ENCODE measurements around the gene SWT1. TPM values are rescaled to one million over a fixed set of nuclear protein-coding genes. Genes with fewer than 3 reads are reported as not detected.

Gene SWT1
- total RNA-seq, 2 experiments from 2014 or later = 1.8 to 2.5 TPM

GRCh38 chr1:185213091-185213490 is 56.1 kb downstream of the SWT1 start:
- ATAC-seq = no peak
- intact Hi-C loops (cut with micrococcal nuclease) = no loop called here
- no peaks in the 10 kb centered on the region for H3K4me1 Mint-ChIP-seq (ENCODE audit: low read depth)
- no peak overlapping the region for H3K4me3 Mint-ChIP-seq
- H3K27me3 Mint-ChIP-seq = no peaks in the 10 kb centered on the region
- peaks cover 16% of the 10 kb centered on the region for H3K36me3 Mint-ChIP-seq (ENCODE audit: low read depth)
- no peak for TF ChIP-seq CTCF (IDR thresholded peaks at IDR 0.05)
- H3K27ac Mint-ChIP-seq = no peak overlapping the region
- H3K9me3 Mint-ChIP-seq = peaks cover 5% of the 10 kb centered on the region
- ChIA-PET CTCF (interaction anchor here (0.8 kb wide), 1 partner anchor 11 kb away, joined by 3 read pairs; no protein-coding TSS in a partner anchor), POLR2A (no interaction called here)
- no peak for DNase-seq

DNA sequence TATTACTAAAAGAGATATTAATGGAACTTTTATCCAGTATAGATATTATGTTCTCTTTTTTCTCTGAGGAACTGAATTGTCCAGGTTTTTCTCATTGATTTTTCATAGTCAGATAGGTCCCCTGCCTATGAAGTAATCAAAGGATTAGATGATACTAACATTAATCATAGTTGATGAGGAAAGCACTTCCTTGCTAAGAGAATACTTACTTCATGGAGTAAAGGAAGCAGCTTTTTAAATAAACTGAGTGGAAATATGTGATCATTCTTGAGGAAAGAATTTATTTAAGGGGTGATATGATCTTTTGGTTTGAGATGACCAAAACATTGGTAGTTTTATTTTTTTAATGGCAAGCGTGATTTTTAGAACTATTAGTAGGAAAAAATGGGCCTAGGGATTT is 58.9 kb downstream of the SWT1 start:
- Mint-ChIP-seq H3K27ac (no peak overlapping the region), H3K9me3 (no peaks in the 10 kb centered on the region), H3K4me1 (ENCODE audit: low read depth) (no peaks in the 10 kb centered on the region), H3K36me3 (ENCODE audit: low read depth) (peaks cover 2% of the 10 kb centered on the region), H3K27me3 (no peaks in the 10 kb centered on the region), H3K4me3 (no peak overlapping the region)
- intact Hi-C loops (cut with micrococcal nuclease) = no loop called here
- ChIA-PET POLR2A (no interaction called here), CTCF (interaction anchor here (0.8 to 1.6 kb wide), 3 partner anchors 11 to 46 kb away, joined by 3 to 5 read pairs (median 3); no protein-coding TSS in a partner anchor)
- ATAC-seq (no peak), DNase-seq (no peak)
- TF ChIP-seq CTCF (IDR thresholded peaks at IDR 0.05) = no peak

DNA sequence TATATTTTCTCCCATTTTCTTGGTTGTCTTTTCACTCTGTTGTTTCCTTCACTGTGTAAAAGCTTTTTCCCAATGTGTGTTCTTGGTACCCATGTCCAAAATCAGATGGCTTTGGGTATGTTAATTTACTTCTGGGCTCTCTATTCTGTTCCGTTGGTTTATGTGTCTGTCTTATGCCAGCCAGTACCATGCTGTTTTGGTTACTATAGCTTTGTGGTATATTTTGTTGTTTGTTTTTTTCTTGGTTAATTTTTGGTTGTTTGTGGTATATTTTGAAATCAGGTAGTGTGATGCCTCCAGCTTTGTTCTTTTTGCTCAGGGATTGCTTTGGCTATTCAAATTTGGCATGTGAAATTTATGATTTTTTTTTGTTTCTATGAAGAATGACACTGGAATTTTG is 67.2 kb downstream of the SWT1 start:
- H3K27me3 Mint-ChIP-seq = no peaks in the 10 kb centered on the region
- TF ChIP-seq CTCF (IDR thresholded peaks at IDR 0.05) = no peak
- ATAC-seq (no peak), DNase-seq (no peak)
- intact Hi-C loops (cut with micrococcal nuclease) = no loop called here
- CTCF ChIA-PET = interaction anchor here (0.8 to 1.0 kb wide), 2 partner anchors 11 to 336 kb away, joined by 3 read pairs; no protein-coding TSS in a partner anchor
- no peak overlapping the region for H3K27ac Mint-ChIP-seq
- POLR2A ChIA-PET = interaction anchor here (0.6 kb wide), 1 partner anchor 98 kb away, joined by 4 read pairs; no protein-coding TSS in a partner anchor
- H3K4me1 Mint-ChIP-seq (ENCODE audit: low read depth) = no peaks in the 10 kb centered on the region
- no peak overlapping the region for H3K4me3 Mint-ChIP-seq
- no peaks in the 10 kb centered on the region for H3K9me3 Mint-ChIP-seq
- H3K36me3 Mint-ChIP-seq (ENCODE audit: low read depth) = peaks cover 5% of the 10 kb centered on the region

GRCh38 chr1:185227161-185227560 is 70.2 kb downstream of the SWT1 start:
- no peaks in the 10 kb centered on the region for H3K27me3 Mint-ChIP-seq
- DNase-seq (no peak), ATAC-seq (no peak)
- no peak overlapping the region for H3K27ac Mint-ChIP-seq
- H3K36me3 Mint-ChIP-seq (ENCODE audit: low read depth) = peaks cover 5% of the 10 kb centered on the region
- no peak overlapping the region for H3K4me3 Mint-ChIP-seq
- no peaks in the 10 kb centered on the region for H3K4me1 Mint-ChIP-seq (ENCODE audit: low read depth)
- H3K9me3 Mint-ChIP-seq = no peaks in the 10 kb centered on the region
- intact Hi-C loops (cut with micrococcal nuclease) = no loop called here
- POLR2A ChIA-PET = no interaction called here
- CTCF ChIA-PET = interaction anchor here (1.0 to 1.1 kb wide), 2 partner anchors 12 kb away, joined by 3 to 4 read pairs; no protein-coding TSS in a partner anchor
- no peak for TF ChIP-seq CTCF (IDR thresholded peaks at IDR 0.05)

GRCh38 chr1:185228979-185229378 is 72.0 kb downstream of the SWT1 start:
- no peaks in the 10 kb centered on the region for H3K4me1 Mint-ChIP-seq (ENCODE audit: low read depth)
- no peaks in the 10 kb centered on the region for H3K27me3 Mint-ChIP-seq
- no peak overlapping the region for H3K4me3 Mint-ChIP-seq
- intact Hi-C loops (cut with micrococcal nuclease) = loop anchor here (2.0 kb wide), 1 partner anchor 50 kb away; no protein-coding TSS in a partner anchor
- TF ChIP-seq CTCF (IDR thresholded peaks at IDR 0.05) = no peak
- no peak for ATAC-seq
- no peak overlapping the region for H3K27ac Mint-ChIP-seq
- H3K36me3 Mint-ChIP-seq (ENCODE audit: low read depth) = peaks cover 2% of the 10 kb centered on the region
- H3K9me3 Mint-ChIP-seq = no peaks in the 10 kb centered on the region
- no peak for DNase-seq
- ChIA-PET POLR2A (no interaction called here), CTCF (no interaction called here)
